Skeletal muscle cell (primary cell): ENCODE results near the gene SYPL2.
"Not testable (repeated sequence)": the region's sequence is repeated elsewhere in the genome, so short reads cannot be mapped to it uniquely, and the experiment has no call there.

Experiments
- DNase-seq: peaks from one replicate; pipeline ENCODE4 v3.0.0-alpha.2; 2010; ENCODE audit warnings: low read depth
- H3K4me3 ChIP-seq: 2 replicates; pipeline ENCODE4 v1.5.1; 2011; ENCODE audit warnings: low read depth, mild to moderate bottlenecking, control low read depth, low read length, moderate library complexity

Gene SYPL2

DNA sequence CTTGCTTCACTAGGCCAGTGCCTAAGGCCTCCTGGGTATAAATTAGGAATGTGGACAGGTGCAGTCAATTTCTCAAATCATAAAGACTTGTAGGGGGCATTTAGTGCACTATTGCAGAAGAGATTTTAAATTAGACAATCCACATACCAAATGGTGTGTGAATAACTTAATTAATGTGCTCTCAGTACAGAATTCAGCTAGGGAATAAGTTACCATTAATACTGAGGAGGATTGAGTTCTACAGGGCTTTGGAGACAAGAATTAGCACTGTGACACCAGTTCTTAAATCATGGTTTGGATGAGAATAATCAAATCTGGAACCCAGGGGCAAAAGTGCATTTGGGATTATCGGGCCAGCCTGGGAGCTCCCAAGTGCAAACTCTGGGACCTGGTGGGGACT lies 1.7 kb downstream of the SYPL2 start:
- no peak overlapping the region for H3K4me3 ChIP-seq
- no peak for DNase-seq

DNA sequence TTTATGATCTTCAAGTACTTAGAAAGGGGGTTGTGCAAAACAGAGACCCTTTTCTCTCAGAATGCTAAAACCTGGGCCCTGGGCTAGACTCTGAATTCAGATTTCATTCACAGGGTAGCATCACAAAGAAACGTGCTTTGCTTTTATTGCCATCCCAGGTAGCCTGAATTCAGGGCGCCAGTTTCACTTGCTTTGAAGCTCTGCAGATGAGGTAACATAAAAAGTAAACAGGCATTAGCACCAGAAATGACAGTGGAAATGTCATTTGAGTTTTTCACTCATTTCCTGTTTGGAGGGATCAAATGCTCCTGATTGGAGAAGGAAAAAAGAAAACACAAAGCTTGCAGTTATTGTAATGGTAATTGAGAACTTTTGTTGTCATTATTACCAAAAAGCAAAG lies 2.6 kb downstream of the SYPL2 start:
- H3K4me3 ChIP-seq, result no peak overlapping the region

GRCh38 chr1:109470245-109470644 lies 3.9 kb downstream of the SYPL2 start:
- no peak for DNase-seq
- no peak overlapping the region for H3K4me3 ChIP-seq

More for the DNA sequence above, 2.6 kb downstream of the SYPL2 start:
- no peak for DNase-seq

- H3K4me3 ChIP-seq, result no peak overlapping the region
- DNase-seq, result no peak
These were observed 6.4 kb downstream of the SYPL2 start for GRCh38 chr1:109472779-109473178.

DNA sequence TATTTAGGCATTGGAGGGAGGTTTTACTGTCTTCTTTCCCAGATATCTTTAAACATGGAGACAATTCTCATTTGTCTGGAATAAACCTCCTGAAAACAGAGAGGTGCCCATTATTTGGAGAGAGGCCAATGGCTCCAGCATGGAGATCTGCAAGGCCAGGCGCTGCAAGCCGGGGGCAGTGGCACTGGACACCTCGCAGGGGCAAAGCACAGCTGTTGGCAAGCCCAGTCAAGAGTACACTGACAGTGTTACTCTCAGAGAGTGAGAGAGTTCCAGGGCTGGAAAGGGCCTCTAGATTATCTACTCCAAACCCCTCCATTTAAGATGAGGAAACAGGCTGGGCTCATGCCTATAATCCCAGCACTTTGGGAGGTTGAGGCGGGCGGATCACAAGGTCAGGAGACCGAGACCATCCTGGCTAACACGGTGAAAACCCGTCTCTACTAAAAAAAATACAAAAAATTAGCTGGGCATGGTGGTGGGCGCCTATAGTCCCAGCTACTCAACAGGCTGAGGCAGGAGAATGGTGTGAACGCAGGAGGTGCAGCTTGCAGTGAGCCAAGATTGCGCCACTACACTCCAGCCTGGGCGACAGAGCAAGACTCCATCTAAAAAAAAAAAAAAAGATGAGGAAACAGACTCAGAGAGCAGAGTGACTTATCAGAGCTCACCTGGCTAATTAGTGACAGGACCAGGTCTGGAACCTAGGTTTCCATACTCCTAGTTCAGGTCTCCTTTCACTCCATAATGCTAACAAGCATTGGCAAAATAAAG lies 7.1 kb downstream of the SYPL2 start:
- not testable (repeated sequence) for DNase-seq, H3K4me3 ChIP-seq

GRCh38 chr1:109474697-109475096 lies 8.4 kb downstream of the SYPL2 start:
- H3K4me3 ChIP-seq, result no peak overlapping the region
- no peak for DNase-seq

DNA sequence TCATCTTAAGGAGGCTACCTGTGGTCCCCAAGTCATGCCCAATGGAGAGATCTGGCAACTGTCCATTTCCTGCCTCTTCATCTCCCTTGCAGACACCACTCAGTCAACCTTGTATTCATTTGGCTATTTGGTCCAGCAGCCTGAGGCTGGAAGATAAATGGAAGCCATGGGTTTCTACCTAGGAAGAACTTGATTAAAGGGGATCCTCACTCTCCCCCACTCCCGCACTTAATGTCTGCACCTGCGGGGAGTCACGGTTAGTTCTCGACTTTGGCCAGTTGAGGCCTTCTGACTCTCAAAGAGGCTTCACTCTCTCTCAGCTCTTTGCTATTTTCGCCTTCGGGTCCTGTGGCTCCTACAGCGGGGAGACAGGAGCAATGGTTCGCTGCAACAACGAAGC lies 8.9 kb downstream of the SYPL2 start:
- no peak for DNase-seq
- H3K4me3 ChIP-seq, result no peak overlapping the region

DNA sequence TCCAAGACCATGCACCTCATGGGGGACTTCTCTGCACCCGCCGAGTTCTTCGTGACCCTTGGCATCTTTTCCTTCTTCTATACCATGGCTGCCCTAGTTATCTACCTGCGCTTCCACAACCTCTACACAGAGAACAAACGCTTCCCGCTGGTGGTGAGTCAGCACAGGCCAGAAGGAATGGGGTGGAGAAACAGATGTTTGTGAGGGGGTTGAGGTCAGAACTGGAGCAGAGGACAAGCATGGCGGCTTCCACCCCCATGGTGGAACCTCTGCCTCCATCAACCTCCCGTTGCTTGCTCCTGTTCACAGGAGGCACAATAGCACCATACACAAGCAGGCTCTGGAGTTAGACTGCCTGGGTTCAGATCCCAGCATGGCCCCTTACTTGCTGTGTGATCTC lies 10.5 kb downstream of the SYPL2 start:
- no peak for DNase-seq
- no peak overlapping the region for H3K4me3 ChIP-seq

DNA sequence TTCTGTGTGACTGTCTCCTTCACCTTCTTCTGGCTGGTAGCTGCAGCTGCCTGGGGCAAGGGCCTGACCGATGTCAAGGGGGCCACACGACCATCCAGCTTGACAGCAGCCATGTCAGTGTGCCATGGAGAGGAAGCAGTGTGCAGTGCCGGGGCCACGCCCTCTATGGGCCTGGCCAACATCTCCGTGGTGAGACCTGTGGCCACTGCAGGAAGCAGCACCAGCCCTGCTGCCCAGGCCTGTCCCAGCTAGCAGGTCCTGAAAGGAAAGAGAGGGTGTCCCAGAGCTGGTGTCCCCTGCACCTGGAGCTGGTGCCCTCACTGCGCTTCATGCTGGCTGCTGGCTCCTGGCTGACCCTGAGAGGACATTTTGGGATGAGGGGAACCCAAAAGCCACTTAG lies 11.5 kb downstream of the SYPL2 start:
- DNase-seq, result no peak
- H3K4me3 ChIP-seq, result no peak overlapping the region

- no peak overlapping the region for H3K4me3 ChIP-seq
- no peak for DNase-seq
These were observed 12.5 kb downstream of the SYPL2 start for GRCh38 chr1:109478806-109479205.

GRCh38 chr1:109479311-109479710 lies 13.0 kb downstream of the SYPL2 start:
- DNase-seq, result no peak
- no peak overlapping the region for H3K4me3 ChIP-seq

DNA sequence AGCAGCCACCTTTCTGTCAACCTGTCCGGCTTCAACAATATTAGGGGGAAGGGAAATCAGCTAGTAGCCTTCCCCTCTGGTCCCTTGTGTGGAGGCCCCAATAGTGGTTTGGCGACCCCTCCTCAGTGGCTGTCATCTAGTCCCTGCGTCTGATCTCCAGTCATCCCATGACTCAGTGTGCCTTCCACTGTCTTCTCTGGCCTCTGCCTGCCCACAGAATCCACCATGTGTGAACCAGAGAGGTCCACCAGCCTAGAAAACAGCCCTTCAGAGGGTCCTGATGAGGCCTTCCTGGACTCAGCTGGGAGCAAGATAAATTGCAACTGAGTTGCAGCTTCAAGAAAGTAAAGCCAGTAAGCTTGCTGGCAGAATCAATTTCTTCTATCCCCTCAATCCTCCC lies 13.6 kb downstream of the SYPL2 start:
- no peak overlapping the region for H3K4me3 ChIP-seq
- DNase-seq, result no peak

- no peak for DNase-seq
- H3K4me3 ChIP-seq, result no peak overlapping the region
These were observed 15.3 kb downstream of the SYPL2 start for GRCh38 chr1:109481646-109482045.

DNA sequence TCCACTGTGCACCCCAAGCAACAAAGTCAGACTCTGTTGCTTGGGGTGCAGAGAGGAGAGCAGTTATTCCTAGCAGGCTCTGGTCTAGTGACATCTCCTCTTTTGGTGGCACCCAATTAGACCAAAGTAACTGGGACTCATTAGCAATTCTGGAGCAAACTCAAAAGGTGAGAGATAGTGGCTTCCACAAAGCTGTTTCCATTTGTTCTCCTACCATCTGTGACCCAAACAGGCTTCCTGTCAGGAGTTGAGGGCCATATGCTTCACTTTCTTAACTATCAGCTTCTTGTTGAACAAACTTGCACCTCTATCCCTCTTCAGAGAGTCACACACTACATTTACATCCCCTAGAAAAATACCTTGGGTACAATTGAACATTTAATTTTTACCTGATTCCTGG lies 15.9 kb downstream of the SYPL2 start:
- H3K4me3 ChIP-seq, result no peak overlapping the region
- DNase-seq, result no peak

DNA sequence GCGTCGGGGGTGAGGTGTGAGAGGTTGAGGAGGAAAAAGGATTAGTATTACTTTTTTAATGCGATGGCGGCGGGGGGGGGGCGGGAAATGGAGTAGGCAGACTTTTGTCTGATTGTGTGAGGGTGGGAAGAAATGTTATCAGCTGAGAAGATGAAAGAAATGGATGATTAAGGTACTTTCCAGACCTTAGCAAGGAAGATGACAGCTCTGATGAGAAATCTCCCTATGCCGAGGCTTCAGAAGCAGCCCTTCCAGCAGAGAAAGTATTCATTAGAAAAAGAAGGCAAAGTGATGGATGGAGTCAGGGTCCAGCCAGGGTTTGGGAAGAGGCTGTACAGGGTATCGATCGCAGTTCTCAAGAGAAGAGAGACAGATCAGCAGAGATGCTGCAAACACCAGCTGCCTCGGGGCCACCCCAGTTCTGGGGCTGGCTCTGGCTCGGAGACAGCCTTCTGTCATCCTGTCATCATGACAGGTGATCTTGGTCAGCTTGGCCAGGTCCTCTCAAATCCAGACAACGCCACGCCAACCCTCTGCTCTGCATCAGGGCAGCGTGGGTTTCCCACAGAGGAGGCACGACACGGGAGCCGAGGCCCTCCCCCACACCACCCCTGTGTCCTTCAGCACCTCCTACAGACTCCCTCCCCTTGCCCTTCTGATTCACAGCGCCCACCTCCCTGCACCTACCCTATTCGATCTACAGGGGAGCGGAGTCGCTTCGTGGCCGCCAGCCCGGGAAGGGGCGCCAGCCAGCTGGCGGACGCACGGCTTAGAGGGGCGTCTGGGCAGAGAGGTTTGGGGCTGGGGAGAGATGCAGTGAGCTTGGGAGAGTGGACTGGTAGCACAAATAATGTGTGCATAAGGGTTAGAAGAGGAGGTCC lies 16.7 kb downstream of the SYPL2 start:
- peak overlapping the region; percentile 59 for H3K4me3 ChIP-seq
- no peak for DNase-seq

DNA sequence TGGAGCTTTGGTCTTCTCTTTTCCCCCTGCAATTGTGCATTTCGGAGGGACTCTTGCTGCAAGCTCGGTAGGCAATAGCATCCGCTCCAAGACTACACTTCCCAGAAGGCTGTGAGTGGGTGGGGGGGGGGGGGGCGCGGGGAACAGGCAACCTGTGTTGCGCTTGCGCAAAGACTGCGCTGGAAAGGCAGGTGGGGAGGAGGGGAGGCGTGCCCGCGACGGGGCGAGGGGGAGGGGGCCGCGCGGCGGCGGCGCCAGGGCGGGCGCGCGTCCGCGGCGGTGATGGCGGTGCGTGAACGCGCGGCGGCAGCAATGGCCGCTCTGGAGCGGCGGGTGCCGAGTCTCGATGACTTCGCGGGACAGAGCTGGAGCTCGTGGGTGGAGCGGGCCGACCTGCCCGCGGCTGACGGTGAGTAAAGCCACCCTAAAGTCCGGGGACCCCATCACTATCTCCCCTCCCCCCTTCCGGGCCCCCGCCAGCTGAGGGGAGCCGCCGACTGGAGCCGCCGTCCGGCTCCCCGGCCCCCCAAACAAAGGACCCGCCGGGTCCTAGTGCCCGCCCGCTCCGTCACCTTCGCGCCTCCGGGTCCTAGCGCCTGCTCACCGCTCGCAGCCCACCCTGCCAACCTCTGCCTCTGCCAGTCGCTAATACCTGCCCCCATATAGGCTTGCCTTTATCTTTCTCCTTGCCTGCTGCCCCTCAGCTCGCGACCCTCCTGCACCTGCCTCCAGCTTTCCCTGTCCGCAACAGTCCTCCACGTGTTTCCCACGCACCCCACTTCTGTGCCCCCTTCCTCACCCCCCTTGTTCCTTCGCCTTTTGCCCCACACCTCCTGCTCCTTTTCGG lies 17.5 kb downstream of the SYPL2 start, which contains the start of gene ATXN7L2:
TSS of gene ATXN7L2 (plus strand) at position 234 of the 847 bp plus-strand sequence. CDS start at position 283, 49 bp downstream.
- H3K4me3 ChIP-seq, result peak within 1 kb of the TSS; percentile 64
- peak; percentile 66 for DNase-seq

GRCh38 chr1:109484519-109484975 lies 18.2 kb downstream of the SYPL2 start:
- peak overlapping the region; percentile 64 for H3K4me3 ChIP-seq
- no peak for DNase-seq

DNA sequence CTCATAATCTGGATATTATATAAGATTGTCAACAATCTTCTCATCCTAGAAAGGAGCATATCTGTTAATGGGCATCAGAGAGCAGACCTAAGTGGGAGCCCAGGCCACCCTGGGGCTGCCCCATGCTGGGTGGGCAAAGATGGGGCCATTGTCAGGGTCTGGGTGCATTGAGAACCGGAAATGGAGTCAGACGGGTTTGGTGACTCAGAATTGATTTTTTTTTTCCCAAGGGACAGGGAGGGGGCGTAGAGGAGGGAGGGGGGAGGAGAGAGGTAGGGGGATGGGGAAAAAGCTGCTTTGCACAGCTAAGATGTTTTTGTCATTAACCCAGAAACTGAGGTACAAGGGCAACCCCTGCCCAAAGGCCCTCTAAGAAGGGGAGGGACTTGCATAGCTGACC lies 18.7 kb downstream of the SYPL2 start:
- H3K4me3 ChIP-seq, result peak overlapping the region; percentile 64
- DNase-seq, result no peak

- H3K4me3 ChIP-seq, result no peak overlapping the region
- no peak for DNase-seq
These were observed 20.9 kb downstream of the SYPL2 start for GRCh38 chr1:109487261-109487660.

DNA sequence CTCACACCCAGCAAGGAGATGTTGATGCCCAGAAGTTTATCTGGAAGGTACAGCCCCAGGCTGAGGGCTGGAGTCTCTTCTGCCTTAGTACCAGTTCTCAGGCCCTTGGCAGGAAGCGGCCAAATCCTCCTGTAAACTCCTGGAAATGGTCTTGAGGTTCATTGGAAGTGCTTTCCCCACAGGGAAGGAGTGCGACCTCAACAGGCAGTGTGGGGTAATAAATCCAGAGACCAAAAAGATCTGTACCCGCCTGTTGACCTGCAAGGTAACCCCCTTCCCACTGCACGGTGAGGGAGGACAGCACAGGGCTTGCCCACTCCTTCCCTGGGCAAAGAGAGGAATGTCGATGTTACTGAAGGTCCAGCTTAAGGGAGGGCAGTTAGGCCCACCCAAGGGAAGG lies 21.9 kb downstream of the SYPL2 start:
- no peak overlapping the region for H3K4me3 ChIP-seq
- no peak for DNase-seq
